Colonic mucosa (tissue), 4 donors: ENCODE data around the gene PLEKHN1. TPM values are rescaled to one million over a fixed set of nuclear protein-coding genes. Genes with fewer than 3 reads are reported as not detected.

Source experiments
- DNase-seq: peaks from one replicate; pipeline ENCODE4 v3.0.0-alpha.2; 2020
- H3K27ac ChIP-seq: fragments of 200-600 bp; one replicate; pipeline ENCODE4 v1.8.0; 2021
- H3K27me3 ChIP-seq: fragments of 200-600 bp; one replicate; pipeline ENCODE4 v1.8.0; 2021
- H3K36me3 ChIP-seq: fragments of 200-600 bp; one replicate; pipeline ENCODE4 v1.8.0; 2021
- H3K4me1 ChIP-seq: fragments of 200-600 bp; one replicate; pipeline ENCODE4 v1.8.0; 2021; ENCODE audit warnings: mild to moderate bottlenecking
- H3K4me3 ChIP-seq: fragments of 200-600 bp; one replicate; pipeline ENCODE4 v1.8.0; 2021
- H3K9ac ChIP-seq, 2 donors: one replicate each; pipeline ENCODE4 v1.7.0; 2013; ENCODE audit warnings: control low read depth in 2 of 2, low read depth in 2 of 2, low read length in 2 of 2
- H3K9me3 ChIP-seq: fragments of 200-600 bp; one replicate; pipeline ENCODE4 v1.8.0; 2021
- intact Hi-C: fragments of 100-400 bp; cut with DNase I; formaldehyde crosslinking; loops from one replicate; pipeline ENCODE4 v1.14.1; 2022
- total RNA-seq, 2 donors: library from RNA; stranded (reverse); fragmentation: NEBNext Ultra II Directional in 1 of 2; extraction: Animal tissue kit (Norgen Biotek cat#: 25700) in 1 of 2; gene quantifications; one replicate each; pipeline ENCODE4 v1.2.1, GENCODE V29; 2021
- TF ChIP-seq, protein P1 (sequence below): fragments of 200-600 bp; IDR thresholded peaks from one replicate; pipeline ENCODE4 v1.8.0; 2022; ENCODE audit warnings: antibody characterized with exemption, mild to moderate bottlenecking
- donor health status: healthy.
- donor health status: DM: no; HTN: no; CAD: no.
- donor health status: DM: no; HTN: no; CAD: no.

PLEKHN1 gene
- total RNA-seq, 2 donors from 2014 or later = 0.61 to 0.64 TPM

DNA sequence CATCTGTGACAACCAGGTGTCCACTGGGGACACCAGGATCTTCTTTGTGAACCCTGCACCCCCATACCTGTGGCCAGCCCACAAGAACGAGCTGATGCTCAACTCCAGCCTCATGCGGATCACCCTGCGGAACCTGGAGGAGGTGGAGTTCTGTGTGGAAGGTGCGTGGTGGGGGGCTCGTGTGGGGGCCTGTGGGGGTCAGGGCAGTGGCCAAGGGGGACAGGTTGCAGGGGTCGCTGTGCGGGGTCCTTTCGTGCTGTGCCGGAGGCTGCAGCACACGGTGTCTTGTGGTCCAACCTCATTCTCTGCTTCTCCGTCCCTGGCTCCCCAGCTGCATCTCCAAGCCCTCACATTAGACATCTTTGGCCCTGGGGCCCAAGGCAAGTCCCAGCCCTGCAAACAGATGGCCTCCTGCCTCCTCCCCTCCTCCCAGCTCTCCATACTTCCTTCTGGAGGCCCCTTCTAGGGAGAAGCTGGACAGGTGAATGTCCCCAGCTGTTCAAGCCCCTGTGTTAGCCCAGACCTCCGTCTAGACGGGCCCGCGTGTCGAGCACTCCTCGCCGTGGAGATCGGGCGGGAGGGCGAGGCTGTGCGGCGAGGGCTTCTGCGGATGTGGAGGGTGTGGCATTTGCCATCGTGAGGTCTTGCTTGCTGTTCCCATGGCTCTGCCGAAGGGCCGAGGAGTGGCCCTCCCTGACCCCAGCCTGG, 56.2 kb downstream of the PLEKHN1 start:
- Histone ChIP-seq H3K27ac (no peak overlapping the region), H3K4me3 (no peak overlapping the region), H3K27me3 (no peaks in the 10 kb centered on the region), H3K36me3 (no peaks in the 10 kb centered on the region), H3K4me1 (peaks cover 6% of the 10 kb centered on the region), H3K9ac (no peak overlapping the region), H3K9me3 (no peaks in the 10 kb centered on the region)
- no peak for DNase-seq
- TF ChIP-seq, protein P1, sequence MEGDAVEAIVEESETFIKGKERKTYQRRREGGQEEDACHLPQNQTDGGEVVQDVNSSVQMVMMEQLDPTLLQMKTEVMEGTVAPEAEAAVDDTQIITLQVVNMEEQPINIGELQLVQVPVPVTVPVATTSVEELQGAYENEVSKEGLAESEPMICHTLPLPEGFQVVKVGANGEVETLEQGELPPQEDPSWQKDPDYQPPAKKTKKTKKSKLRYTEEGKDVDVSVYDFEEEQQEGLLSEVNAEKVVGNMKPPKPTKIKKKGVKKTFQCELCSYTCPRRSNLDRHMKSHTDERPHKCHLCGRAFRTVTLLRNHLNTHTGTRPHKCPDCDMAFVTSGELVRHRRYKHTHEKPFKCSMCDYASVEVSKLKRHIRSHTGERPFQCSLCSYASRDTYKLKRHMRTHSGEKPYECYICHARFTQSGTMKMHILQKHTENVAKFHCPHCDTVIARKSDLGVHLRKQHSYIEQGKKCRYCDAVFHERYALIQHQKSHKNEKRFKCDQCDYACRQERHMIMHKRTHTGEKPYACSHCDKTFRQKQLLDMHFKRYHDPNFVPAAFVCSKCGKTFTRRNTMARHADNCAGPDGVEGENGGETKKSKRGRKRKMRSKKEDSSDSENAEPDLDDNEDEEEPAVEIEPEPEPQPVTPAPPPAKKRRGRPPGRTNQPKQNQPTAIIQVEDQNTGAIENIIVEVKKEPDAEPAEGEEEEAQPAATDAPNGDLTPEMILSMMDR = no peak
- intact Hi-C loops = no loop called here

DNA sequence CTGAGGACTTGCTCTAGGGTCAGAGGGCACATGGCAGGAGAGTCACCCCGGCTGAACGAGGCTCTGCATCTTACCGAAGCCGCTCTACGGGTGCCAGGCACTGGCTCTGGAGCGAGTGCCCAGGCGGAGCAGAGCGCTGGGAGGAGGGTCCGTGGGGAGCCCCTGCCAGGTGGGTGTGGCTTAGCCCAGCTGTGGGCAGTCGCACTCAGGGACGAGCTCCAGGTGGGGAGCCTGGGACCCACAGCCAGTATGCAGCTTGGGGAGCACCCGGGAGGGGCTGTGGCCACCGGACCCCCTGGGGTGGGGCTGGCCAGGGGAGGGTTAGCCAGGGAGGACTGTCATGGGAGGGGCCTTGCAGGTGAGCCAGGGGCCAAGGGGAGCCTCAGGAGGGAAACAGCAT, 57.4 kb downstream of the PLEKHN1 start:
- intact Hi-C loops = no loop called here
- DNase-seq = no peak

DNA sequence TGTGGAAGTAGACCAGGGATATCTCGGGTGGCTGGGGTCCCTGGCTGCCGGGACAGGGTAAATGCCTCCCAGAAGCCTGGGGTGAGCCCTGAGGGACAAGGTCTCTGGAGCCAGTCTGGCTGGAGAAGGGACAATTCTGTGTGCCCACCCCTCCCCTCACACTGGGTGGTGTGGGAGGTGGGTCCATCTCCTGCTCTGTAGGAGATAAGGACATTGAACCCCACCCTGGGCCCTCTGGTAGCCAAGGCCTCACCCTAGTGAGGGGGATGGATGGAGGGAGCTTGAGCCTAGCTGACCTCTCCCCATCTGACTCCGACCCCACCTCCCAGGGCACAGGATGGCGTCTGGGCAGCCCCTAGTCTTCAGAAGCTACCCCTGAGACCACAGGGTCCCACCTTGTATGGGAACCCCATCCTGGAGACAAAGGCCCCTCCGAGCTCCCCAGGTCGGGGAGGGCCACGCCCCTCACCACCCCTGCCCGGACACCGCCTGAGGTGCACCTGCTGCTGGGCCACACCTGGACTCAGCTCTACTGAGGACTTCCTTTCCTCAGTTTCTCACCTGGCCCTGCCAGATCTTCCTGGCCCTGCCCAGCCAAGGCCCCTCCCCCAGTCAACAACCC, 58.0 kb downstream of the PLEKHN1 start:
- intact Hi-C loops = no loop called here
- no peak overlapping the region for H3K4me3 ChIP-seq
- TF ChIP-seq, protein P1 = no peak
- DNase-seq = no peak
- no peaks in the 10 kb centered on the region for H3K36me3 ChIP-seq
- H3K27me3 ChIP-seq = no peaks in the 10 kb centered on the region
- no peaks in the 10 kb centered on the region for H3K9me3 ChIP-seq
- H3K9ac ChIP-seq = no peak overlapping the region
- no peak overlapping the region for H3K27ac ChIP-seq
- peaks cover 6% of the 10 kb centered on the region for H3K4me1 ChIP-seq

More for the DNA sequence above, 57.4 kb downstream of the PLEKHN1 start:
- peaks cover 6% of the 10 kb centered on the region for H3K4me1 ChIP-seq
- H3K9me3 ChIP-seq = no peaks in the 10 kb centered on the region
- no peak overlapping the region for H3K27ac ChIP-seq
- no peak overlapping the region for H3K4me3 ChIP-seq
- TF ChIP-seq, protein P1 = no peak
- H3K36me3 ChIP-seq = no peaks in the 10 kb centered on the region
- no peaks in the 10 kb centered on the region for H3K27me3 ChIP-seq
- H3K9ac ChIP-seq = no peak overlapping the region

DNA sequence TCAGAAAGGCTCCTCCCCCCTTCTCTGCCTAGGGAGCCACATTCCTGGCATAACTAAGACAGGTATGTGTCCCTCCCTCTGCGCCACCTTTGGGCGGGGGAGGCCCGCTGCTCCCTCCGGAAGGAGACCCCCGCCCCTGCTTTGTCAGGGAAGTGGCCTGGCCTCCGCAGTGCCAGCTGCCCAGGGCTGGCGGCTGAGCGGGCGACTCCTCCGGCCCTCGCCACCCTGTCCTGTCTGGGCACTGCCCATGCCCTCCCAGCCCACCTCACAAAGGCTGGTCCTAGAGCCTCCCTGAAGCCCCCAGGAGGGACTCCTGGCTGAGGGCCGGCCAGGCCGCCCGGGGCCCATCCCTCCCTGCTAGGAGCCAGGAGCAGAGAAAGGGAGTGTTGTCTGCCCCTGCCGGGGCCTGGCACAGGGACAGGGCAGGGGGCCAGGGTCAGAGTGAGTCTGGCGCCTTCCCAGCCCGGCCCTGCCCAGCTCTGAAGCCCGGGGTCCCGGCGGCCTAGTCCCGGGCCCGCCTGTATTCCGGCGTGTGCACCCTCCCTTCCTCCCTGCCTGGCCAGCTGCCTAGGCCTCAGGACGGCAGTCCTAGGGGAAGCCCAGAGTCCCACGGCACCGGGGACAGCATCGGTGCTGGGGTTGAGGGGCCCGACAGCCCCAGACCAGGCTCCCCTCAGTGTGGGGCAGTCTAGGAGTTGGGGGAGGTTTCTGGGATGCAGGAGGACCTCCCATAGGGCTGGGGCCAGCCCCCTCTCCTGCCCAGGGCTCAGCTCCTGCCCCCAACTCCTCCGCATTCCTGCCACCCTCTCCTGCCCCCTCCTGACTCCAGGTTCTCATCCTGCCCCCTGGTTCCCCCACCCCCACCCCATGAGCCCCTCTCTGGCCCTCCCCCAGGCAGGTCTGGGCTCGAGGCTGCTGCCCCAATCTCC, 58.8 kb downstream of the PLEKHN1 start:
- TF ChIP-seq, protein P1 = no peak
- Histone ChIP-seq H3K27ac (no peak overlapping the region), H3K27me3 (no peaks in the 10 kb centered on the region), H3K36me3 (no peaks in the 10 kb centered on the region), H3K4me1 (peaks cover 6% of the 10 kb centered on the region), H3K4me3 (no peak overlapping the region), H3K9me3 (no peaks in the 10 kb centered on the region), H3K9ac (no peak overlapping the region)
- intact Hi-C loops = no loop called here
- DNase-seq = no peak

Other genes starting within 250 kb of the PLEKHN1 start
- 1 to 10 TPM; 3.0 to 4.2 TPM for gene SAMD11, start 42.6 kb upstream of the PLEKHN1 start, total RNA-seq
- 100 to 1,000 TPM in 1 of 2 donors, 10 to 100 TPM in 1; 46.9 to 127 TPM for gene NOC2L, start 7.2 kb upstream of the PLEKHN1 start, total RNA-seq
- 10 to 100 TPM in 1 of 2 donors, 1 to 10 TPM in 1; 9.9 to 16.7 TPM for gene KLHL17, start 5.9 kb upstream of the PLEKHN1 start, total RNA-seq
- not detected for gene PERM1, start 15.6 kb downstream of the PLEKHN1 start, total RNA-seq
- gene HES4, start 33.6 kb downstream of the PLEKHN1 start, total RNA-seq = 10 to 100 TPM; 30.5 to 47.3 TPM
- gene ISG15, start 47.0 kb downstream of the PLEKHN1 start, total RNA-seq = 10 to 100 TPM; 21.9 to 25.2 TPM
- gene AGRN, start 53.6 kb downstream of the PLEKHN1 start, total RNA-seq = 100 to 1,000 TPM in 1 of 2 donors, 10 to 100 TPM in 1; 68.1 to 106 TPM
- gene RNF223, start 107.8 kb downstream of the PLEKHN1 start, total RNA-seq = 1 to 10 TPM; 5.1 to 5.7 TPM
- 10 to 100 TPM; 18.9 to 36.0 TPM for gene C1orf159, start 149.6 kb downstream of the PLEKHN1 start, total RNA-seq
- 1 to 10 TPM in 1 of 2 donors, under 1 TPM in 1; 0.64 to 2.3 TPM for gene TTLL10, start 207.4 kb downstream of the PLEKHN1 start, total RNA-seq
- gene TNFRSF18, start 240.1 kb downstream of the PLEKHN1 start, total RNA-seq = 1 to 10 TPM in 1 of 2 donors, under 1 TPM in 1; 0.61 to 1.7 TPM
- gene TNFRSF4, start 247.7 kb downstream of the PLEKHN1 start, total RNA-seq = 1 to 10 TPM; 1.2 to 2.3 TPM